CD4-positive, alpha-beta T cell treated with Interleukin-17A for 1 hour (primary cell): ENCODE results near the gene COA8.
A peak's percentile ranks its signal among the peaks of the same experiment; 100 is the strongest.

Experiments
- DNase-seq: peaks from one replicate; pipeline ENCODE4 v3.0.0-alpha.2; 2020

COA8 gene

DNA sequence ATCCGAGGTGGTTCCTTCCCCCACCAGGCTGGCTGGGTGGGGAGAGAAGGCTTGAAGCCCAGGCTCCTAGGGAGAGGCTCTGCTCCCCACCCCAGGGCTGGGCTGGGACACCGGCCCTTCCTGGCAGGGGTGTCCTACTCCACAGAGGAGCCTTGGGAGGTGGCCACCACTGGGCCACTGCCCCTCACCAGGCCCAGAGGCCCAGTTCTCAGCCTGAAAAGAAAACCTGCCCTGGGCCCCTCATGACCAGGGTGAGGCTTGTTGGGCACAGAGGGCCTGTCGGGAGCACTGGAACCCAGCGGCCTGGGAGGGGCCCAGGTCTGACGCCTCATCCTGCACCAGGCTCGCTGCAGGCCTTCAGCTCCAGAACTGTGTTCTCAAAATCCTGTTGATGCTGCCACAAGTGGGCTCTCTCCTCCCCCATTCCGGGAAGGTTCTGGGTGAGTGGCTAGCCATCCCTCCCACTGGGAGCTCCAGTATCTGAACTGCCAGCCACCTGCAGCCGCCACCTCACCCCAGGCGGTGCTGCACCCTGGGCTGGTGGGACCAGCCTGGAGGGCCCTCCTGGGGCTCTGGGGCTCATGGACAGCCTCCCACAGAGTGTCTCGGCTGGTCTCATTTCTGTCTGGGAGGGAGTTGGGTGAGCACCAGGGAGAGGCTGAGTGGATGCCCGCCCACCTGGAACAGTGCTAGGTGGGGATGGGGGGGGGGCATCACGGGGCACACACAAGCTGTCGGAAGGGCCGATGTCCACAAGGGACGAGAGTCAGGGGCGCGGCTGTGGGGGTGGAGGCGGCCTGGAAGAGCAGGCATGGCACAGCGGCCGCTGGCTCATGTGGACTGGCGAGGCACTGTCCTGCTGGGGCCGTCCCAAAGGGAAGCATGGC, 12.1 kb upstream of the COA8 start:
- DNase-seq = no peak

DNA sequence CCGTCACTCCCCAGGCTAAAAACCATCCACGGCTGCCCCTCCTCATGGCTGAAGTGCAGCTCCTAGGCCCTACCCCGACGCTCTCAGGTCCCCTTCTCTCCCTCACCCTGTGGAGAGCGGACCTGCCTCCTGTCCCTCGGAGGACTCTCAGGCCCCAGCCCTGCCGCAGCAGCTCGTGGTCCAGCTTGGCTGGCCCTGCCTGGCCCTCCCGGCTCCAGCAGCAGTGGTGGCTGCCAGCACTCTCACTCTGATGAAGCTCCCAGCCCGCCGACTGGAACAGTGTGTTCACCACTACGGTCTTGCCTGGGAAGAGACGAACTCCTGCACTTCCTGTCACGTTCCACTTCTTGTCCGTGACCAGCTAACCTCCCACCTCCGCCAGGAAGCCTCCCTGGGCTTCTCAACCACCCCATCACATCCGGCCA, 11.4 kb upstream of the COA8 start:
- DNase-seq = no peak

DNA sequence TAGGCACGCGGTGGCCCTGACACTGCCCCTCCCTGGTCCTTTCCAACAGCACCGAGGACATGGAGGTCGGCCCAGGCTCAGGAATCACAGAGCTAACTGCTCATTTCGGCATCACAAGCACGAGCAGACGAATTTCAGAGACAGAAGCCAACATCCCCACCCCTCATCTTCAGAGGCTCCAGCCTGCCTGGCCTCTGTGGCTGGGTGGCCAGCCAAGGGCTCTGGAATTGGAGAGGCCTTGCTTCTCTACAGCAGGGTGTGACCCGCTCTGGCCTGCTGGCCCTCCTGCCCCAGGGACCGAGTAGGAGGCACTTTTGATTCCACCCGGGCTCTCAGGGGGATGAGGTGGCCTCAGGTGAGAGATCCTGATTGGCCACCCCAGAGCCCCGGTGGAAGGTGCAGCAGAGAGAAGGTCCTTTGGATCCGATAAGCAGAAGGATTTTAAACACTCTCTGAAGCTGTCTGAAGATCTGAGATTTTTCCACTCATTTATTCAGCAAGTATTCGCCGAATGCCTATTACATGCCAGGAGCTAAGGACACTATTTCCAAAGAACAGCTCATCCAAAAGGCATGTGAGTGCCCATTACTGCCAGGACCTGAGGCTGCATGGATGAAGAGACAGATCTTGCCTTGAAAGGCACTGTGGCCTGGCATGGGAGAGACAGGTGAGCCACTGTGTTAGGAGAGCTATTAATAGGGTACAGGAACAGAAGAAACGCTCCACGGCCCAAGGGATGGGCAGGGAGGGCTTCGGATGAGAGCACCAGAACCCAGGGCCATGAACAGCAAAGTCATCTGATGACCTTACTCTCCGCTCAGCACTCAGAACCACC, 10.5 kb upstream of the COA8 start:
- no peak for DNase-seq

GRCh38 chr14:103552846-103553210, 9.9 kb upstream of the COA8 start:
- DNase-seq = no peak

GRCh38 chr14:103555559-103556337, 7.0 kb upstream of the COA8 start:
- no peak for DNase-seq

- DNase-seq = no peak
These were observed 5.6 kb upstream of the COA8 start for GRCh38 chr14:103556946-103557758.

DNA sequence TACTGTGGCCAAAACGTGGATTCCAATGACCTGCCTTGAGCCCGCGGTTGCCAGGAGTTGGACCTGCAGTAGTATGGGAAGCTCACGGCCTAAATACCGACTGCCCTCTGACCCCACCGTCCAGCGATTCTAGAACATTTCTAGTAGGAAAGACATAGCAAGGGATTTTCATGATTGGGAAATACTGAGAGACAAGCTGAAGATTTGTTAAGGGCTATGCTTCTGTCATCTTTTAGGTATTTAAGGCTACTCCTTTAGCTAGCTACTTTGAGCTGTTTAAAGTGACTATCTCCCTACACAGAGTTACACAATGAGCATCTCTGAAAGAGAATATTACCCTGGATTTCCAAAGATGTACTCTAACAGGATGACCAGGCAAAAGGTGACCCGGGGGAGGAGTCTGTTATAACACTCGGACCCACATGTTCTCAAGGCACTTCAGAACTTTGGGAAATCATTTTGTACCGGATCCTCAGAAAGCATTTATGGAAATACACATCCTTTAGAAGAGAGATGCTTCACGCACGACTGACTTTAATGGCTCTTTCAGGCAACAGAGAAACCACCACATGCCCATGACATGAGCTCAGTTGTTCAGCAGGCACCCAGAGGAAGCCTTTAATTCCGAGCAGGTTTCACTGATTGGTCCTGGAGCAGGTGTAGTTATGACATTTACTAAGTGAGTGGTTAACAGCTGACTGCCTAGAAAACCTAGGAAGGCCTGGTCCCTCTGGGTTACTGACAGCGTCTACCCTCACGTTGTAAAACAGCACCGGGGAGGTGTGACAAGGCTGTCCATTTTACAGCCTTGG, 4.5 kb upstream of the COA8 start:
- no peak for DNase-seq

DNA sequence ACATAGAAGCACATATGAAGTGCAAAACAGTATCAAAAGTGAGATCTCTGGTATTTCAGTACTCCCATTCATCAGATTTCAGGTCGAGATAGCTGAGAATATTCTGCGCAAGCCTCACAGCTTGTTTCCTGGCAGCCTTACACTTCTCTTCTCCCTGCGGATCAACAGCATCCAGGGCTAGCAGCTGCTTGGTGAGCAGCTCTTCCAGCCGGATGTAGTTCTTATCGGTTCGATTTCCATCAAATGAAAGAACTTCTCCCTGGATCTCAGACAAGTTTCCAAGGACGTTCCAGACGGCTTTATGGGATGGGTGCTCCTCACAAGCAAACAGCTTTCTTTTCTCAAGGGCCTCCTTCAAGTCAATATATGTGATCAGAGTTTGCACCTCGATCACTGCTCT, 3.0 kb upstream of the COA8 start:
- no peak for DNase-seq

DNA sequence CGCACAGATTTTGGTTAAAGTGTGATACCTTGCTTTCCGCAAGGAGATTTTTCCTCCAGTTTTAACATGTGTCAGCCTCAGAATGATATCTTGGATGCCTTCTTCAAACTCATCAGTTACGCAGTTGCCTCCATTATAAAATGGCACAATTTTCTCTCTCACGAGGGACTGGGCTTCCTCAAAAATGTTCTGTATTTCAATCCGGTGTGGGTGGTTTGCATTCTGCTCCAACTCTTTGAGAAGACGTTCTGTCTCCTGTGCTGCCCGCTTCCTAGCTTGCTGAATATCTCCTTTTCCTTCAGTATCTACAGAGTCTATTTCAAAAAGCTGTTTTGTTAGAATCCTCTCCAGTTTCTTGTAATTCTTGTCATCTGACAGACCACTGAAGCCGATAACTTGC, 2.1 kb upstream of the COA8 start:
- no peak for DNase-seq

GRCh38 chr14:103561381-103562178, 1.2 kb upstream of the COA8 start:
- DNase-seq = peak; percentile 51

DNA sequence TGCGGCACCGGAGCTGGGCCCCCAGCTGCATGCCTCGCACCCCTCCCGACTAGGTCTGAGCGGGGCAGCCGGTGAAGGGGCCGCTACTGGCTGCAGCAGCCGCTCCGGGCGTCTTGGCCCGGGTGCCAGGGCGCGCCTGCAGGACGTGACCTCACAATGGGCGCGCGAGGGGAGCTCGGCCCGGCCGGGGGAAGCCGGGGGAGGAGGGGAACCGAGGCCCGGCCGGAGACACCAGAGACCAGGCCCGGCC, 656 bp upstream of the COA8 start:
- DNase-seq = no peak

DNA sequence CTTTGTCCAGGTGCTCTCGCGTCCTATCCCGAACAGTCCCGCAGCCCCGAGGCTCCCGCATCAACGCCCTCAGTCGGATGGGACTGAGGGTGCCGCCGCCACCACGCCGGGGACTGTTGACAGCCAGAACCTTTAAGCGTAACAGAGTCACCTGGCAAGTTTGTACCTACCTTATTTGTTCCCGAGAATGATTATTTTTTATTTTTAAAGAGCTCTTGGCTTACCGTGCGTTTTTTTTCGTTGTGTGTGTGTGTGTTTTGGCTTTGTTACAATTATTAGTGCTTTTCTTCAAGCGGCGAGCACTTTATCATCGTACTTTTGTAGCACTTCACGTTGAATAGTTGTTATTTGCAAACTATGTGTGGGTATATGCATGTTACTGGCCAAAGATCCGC, 463 bp downstream of the COA8 start:
- DNase-seq = no peak

- no peak for DNase-seq
These were observed 1.2 kb downstream of the COA8 start for GRCh38 chr14:103563844-103564505.

DNA sequence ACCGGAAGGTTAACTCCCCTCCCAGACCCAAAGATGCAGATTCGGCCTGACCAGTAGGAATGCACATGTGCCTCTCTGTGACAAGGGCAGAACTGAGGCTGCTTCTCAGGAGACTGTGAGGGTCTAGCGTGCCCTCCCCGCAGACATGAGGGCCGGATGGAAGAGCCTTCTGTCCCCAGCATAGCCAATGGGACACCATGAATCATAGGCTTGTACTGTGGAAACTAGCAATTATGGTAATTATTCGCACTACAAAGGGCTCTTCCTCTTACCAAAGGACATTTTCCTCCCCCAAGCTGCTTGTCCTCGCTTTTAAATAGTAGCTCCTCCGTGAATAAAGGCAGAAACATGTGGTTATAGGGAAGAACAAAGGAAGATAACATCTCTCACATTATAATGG, 6.2 kb downstream of the COA8 start:
- no peak for DNase-seq

- no peak for DNase-seq
These were observed 6.6 kb downstream of the COA8 start for GRCh38 chr14:103569408-103569807.

GRCh38 chr14:103574104-103574503, 11.3 kb downstream of the COA8 start:
- DNase-seq = no peak

GRCh38 chr14:103574707-103575285, 12.0 kb downstream of the COA8 start:
- no peak for DNase-seq

GRCh38 chr14:103576371-103577024, 13.7 kb downstream of the COA8 start:
- DNase-seq = no peak

GRCh38 chr14:103578401-103579075, 15.8 kb downstream of the COA8 start:
- no peak for DNase-seq
